ENCODE results near the gene SLN.

DNA sequence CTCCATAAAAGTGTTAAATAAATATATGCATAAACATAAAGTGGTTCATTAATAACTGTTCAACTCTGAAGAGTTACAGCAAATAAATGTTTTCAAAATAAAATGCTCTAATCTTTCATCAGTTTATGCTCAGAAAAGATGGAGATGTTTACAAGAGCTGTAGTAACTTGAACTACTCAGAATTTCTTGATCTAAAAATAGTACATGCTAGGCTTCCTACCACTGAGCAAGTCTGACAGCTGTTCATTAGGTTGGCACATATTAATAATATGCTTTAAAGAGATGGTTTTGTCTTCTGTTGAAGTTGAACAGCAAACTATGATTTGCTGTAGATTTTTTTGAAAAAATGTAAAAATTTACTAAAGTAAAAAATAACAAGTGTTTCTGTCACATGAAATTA, 10.8 kb upstream of the SLN start:
- TF ChIP-seq, protein P1, sequence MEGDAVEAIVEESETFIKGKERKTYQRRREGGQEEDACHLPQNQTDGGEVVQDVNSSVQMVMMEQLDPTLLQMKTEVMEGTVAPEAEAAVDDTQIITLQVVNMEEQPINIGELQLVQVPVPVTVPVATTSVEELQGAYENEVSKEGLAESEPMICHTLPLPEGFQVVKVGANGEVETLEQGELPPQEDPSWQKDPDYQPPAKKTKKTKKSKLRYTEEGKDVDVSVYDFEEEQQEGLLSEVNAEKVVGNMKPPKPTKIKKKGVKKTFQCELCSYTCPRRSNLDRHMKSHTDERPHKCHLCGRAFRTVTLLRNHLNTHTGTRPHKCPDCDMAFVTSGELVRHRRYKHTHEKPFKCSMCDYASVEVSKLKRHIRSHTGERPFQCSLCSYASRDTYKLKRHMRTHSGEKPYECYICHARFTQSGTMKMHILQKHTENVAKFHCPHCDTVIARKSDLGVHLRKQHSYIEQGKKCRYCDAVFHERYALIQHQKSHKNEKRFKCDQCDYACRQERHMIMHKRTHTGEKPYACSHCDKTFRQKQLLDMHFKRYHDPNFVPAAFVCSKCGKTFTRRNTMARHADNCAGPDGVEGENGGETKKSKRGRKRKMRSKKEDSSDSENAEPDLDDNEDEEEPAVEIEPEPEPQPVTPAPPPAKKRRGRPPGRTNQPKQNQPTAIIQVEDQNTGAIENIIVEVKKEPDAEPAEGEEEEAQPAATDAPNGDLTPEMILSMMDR (conservative IDR thresholded peaks at IDR 0.05; ENCODE audit: low read depth, low read length): no peak
- TF ChIP-seq EZH2phosphoT487 (IDR thresholded peaks at IDR 0.05; ENCODE audit: borderline replicate concordance, low read length): no peak
